Caco-2 (cell line): ENCODE measurements around the gene B2M. TPM values are rescaled to one million over a fixed set of nuclear protein-coding genes. Genes with fewer than 3 reads are reported as not detected.

ENCODE experiments used
- BruUV-seq: library from RNA; stranded (reverse); fragments of 400-500 nt; replicated peaks from 2 replicates; lab custom pipeline; 2021; lab: Mats Ljungman, UMichigan
- CTCF ChIA-PET: fragments of 300-600 bp; sonication (Branson Sonifier 250); formaldehyde crosslinking; loops from one replicate; lab custom pipeline; 2022; ENCODE audit warnings: antibody characterized with exemption; lab: Charles Lee
- POLR2A ChIA-PET: fragments of 300-600 bp; sonication (Branson Sonifier 250); formaldehyde crosslinking; loops from one replicate; lab custom pipeline; 2022; ENCODE audit warnings: antibody characterized with exemption; lab: Charles Lee
- DNase-seq, 2 experiments: peaks; one replicate each; pipeline versions ENCODE4 v3.0.0 to v3.0.0-alpha.2; 2020 to 2022
- H3K27me3 ChIP-seq: replicated peaks from 2 replicates; pipeline ENCODE4 v1.6.0; 2011; ENCODE audit warnings: low read length; ENCODE audit not compliant: control insufficient read depth, insufficient read depth
- H3K36me3 ChIP-seq: 2 replicates; pipeline ENCODE4 v1.5.1; 2011; ENCODE audit warnings: low read length; ENCODE audit not compliant: control insufficient read depth, insufficient read depth
- H3K4me1 ChIP-seq: fragments of 250-450 bp; sonication (Bioruptor Pico); 2 replicates; pipeline ENCODE4 v1.5.1; 2020; ENCODE audit warnings: mild to moderate bottlenecking
- H3K4me3 ChIP-seq: 2 replicates; pipeline ENCODE4 v1.5.1; 2011; ENCODE audit warnings: low read depth, mild to moderate bottlenecking, control low read depth, low read length
- H3K9me3 ChIP-seq: fragments of 250-450 bp; sonication (Bioruptor Pico); 2 replicates; pipeline ENCODE4 v1.5.1; 2020; ENCODE audit warnings: mild to moderate bottlenecking, moderate library complexity
- H3K27ac Mint-ChIP-seq: one replicate; pipeline ENCODE4 v1.8.0; 2022; ENCODE audit warnings: mixed read lengths; ENCODE audit not compliant: unreplicated experiment
- H3K27me3 Mint-ChIP-seq: one replicate; pipeline ENCODE4 v1.8.0; 2022; ENCODE audit warnings: mixed read lengths; ENCODE audit not compliant: insufficient read depth, unreplicated experiment
- H3K36me3 Mint-ChIP-seq: one replicate; pipeline ENCODE4 v1.8.0; 2022; ENCODE audit warnings: mild to moderate bottlenecking, mixed read lengths; ENCODE audit not compliant: insufficient read depth, unreplicated experiment
- H3K4me1 Mint-ChIP-seq: one replicate; pipeline ENCODE4 v1.8.0; 2022; ENCODE audit warnings: low read depth, mixed read lengths; ENCODE audit not compliant: unreplicated experiment
- H3K4me3 Mint-ChIP-seq: one replicate; pipeline ENCODE4 v1.8.0; 2022; ENCODE audit warnings: mild to moderate bottlenecking, moderate library complexity, mixed read lengths; ENCODE audit not compliant: unreplicated experiment
- H3K9me3 Mint-ChIP-seq: one replicate; pipeline ENCODE4 v1.8.0; 2022; ENCODE audit warnings: mixed read lengths; ENCODE audit not compliant: unreplicated experiment
- CTCF ChIP-seq, 2 experiments: fragments of 200-600 bp in 1 of 2; IDR thresholded peaks; 1 replicate in 1 of 2; 2 replicates in 1 of 2; pipeline versions ENCODE4 v1.5.1 to v1.8.0; 2011 to 2022; ENCODE audit warnings: antibody characterized with exemption in 1 of 2, control low read depth in 1 of 2, inconsistent platforms in 1 of 2, low read depth in 1 of 2, low read length in 1 of 2, mild to moderate bottlenecking in 1 of 2, moderate library complexity in 1 of 2; ENCODE audit not compliant: insufficient read depth in 1 of 2, severe bottlenecking in 1 of 2, unreplicated experiment in 1 of 2
- intact Hi-C: fragments of 100-400 bp; cut with micrococcal nuclease; formaldehyde crosslinking; loops from one replicate; pipeline ENCODE4 v1.10.0; 2022; ENCODE audit not compliant: unreplicated experiment
- total RNA-seq: library from RNA; stranded (reverse); gene quantifications from 2 replicates; pipeline ENCODE4 v1.2.3, GENCODE V29; 2022

The B2M gene
- total RNA-seq, 1 experiment from 2014 or later, result 269 TPM

DNA sequence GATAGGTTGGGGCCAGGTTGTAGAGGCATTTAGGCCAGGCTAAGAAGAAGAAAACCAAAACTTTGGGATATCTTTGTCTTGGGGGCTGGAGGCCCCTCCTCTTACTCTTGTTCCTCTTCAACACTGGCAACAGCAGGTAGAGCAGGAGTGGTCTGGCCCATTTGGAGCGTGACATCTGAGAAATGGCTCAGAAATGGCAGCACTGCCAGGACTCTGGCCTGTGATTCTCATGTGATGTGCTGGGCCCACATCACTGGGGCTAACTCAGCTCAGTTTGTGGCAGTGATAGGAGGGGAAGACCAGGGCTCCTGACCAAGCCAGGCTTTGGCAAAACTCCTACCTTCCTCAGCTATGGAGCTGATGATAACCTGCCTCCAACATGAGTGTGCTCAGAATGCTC lies 18.7 kb upstream of the B2M start:
- no peak overlapping the region for H3K4me3 Mint-ChIP-seq
- no peak overlapping the region for H3K27ac Mint-ChIP-seq
- DNase-seq, result no peak
- intact Hi-C loops, result no loop called here
- H3K4me3 ChIP-seq, result no peak overlapping the region
- H3K4me1 ChIP-seq, result no peaks in the 10 kb centered on the region
- H3K27me3 Mint-ChIP-seq, result peaks cover 3% of the 10 kb centered on the region
- CTCF ChIA-PET, result no interaction called here
- POLR2A ChIA-PET, result interaction anchor here (0.6 kb wide), 1 partner anchor 23 kb away, joined by 5 read pairs; no protein-coding TSS in a partner anchor
- no peaks in the 10 kb centered on the region for H3K36me3 ChIP-seq
- no TSS peak for BruUV-seq
- H3K9me3 Mint-ChIP-seq, result no peaks in the 10 kb centered on the region
- H3K27me3 ChIP-seq, result no peaks in the 10 kb centered on the region
- H3K9me3 ChIP-seq, result no peaks in the 10 kb centered on the region
- no peaks in the 10 kb centered on the region for H3K4me1 Mint-ChIP-seq
- no peak for TF ChIP-seq CTCF (IDR thresholded peaks at IDR 0.05; ENCODE audit: insufficient read depth in 1 of 2, low read depth in 1 of 2, low read length in 1 of 2, severe bottlenecking in 1 of 2, unreplicated experiment in 1 of 2)
- H3K36me3 Mint-ChIP-seq, result no peaks in the 10 kb centered on the region

GRCh38 chr15:44694416-44694815 lies 16.9 kb upstream of the B2M start:
- BruUV-seq, result no TSS peak
- H3K4me3 ChIP-seq, result no peak overlapping the region
- no peaks in the 10 kb centered on the region for H3K4me1 Mint-ChIP-seq
- H3K9me3 ChIP-seq, result no peaks in the 10 kb centered on the region
- ChIA-PET POLR2A (no interaction called here), CTCF (no interaction called here)
- H3K27me3 ChIP-seq, result no peaks in the 10 kb centered on the region
- TF ChIP-seq CTCF (IDR thresholded peaks at IDR 0.05; ENCODE audit: insufficient read depth in 1 of 2, low read depth in 1 of 2, low read length in 1 of 2, severe bottlenecking in 1 of 2, unreplicated experiment in 1 of 2), result no peak
- peaks cover 3% of the 10 kb centered on the region for H3K27me3 Mint-ChIP-seq
- no peaks in the 10 kb centered on the region for H3K4me1 ChIP-seq
- H3K27ac Mint-ChIP-seq, result no peak overlapping the region
- DNase-seq, result no peak
- intact Hi-C loops, result no loop called here
- no peaks in the 10 kb centered on the region for H3K36me3 ChIP-seq
- H3K36me3 Mint-ChIP-seq, result no peaks in the 10 kb centered on the region
- H3K4me3 Mint-ChIP-seq, result no peak overlapping the region
- no peaks in the 10 kb centered on the region for H3K9me3 Mint-ChIP-seq

DNA sequence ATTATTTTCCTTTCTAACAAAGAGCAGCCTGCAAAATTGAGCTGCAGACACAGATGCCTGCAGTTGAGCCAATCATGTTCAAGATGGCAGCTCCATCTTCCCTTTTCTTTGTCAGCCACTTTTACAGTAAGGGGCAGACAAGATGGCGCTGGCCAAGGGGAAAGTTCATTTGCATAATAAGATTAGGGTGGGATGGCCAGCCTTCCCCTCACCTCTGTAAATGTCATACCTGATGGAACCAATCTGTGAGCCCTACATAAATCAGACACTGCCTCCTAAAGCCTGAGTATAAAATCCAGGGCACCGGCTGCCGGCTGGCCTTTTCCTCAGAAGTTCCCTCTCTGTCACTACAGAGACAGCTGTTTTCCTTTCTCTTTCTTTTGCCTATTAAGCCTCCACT lies 16.0 kb upstream of the B2M start:
- Mint-ChIP-seq H3K36me3 (no peaks in the 10 kb centered on the region), H3K27ac (no peak overlapping the region), H3K4me1 (no peaks in the 10 kb centered on the region), H3K27me3 (peaks cover 3% of the 10 kb centered on the region), H3K4me3 (no peak overlapping the region), H3K9me3 (no peaks in the 10 kb centered on the region)
- H3K4me1 ChIP-seq, result no peaks in the 10 kb centered on the region
- H3K4me3 ChIP-seq, result no peak overlapping the region
- TF ChIP-seq CTCF (IDR thresholded peaks at IDR 0.05; ENCODE audit: insufficient read depth in 1 of 2, low read depth in 1 of 2, low read length in 1 of 2, severe bottlenecking in 1 of 2, unreplicated experiment in 1 of 2), result no peak
- H3K9me3 ChIP-seq, result no peaks in the 10 kb centered on the region; the same call in 1 of the 2 replicates
- H3K36me3 ChIP-seq, result no peaks in the 10 kb centered on the region
- BruUV-seq, result no TSS peak
- H3K27me3 ChIP-seq, result no peaks in the 10 kb centered on the region
- intact Hi-C loops, result no loop called here
- ChIA-PET POLR2A (interaction anchor here (0.7 kb wide), 1 partner anchor 105 kb away, joined by 7 read pairs; no protein-coding TSS in a partner anchor), CTCF (no interaction called here)
- no peak for DNase-seq
